Upper lobe of left lung (tissue), 4 donors: ENCODE data around the gene DDX10.

Experiments
- POLR2A ChIP-seq, 4 donors: fragments of 450-650 bp; IDR thresholded peaks; one replicate each; pipeline ENCODE4 v1.5.1; 2016 to 2017; ENCODE audit warnings: antibody characterized with exemption in 4 of 4, mild to moderate bottlenecking in 2 of 4
- TF ChIP-seq, protein P1 (sequence below), 6 experiments: fragments of 450-650 bp in 4 of 6; fragments of 200-600 bp in 2 of 6; sonication (generic) in 2 of 6; IDR thresholded peaks; one replicate each; pipeline ENCODE4 v1.5.1; 2016 to 2019; ENCODE audit warnings: antibody characterized with exemption in 6 of 6

DNA sequence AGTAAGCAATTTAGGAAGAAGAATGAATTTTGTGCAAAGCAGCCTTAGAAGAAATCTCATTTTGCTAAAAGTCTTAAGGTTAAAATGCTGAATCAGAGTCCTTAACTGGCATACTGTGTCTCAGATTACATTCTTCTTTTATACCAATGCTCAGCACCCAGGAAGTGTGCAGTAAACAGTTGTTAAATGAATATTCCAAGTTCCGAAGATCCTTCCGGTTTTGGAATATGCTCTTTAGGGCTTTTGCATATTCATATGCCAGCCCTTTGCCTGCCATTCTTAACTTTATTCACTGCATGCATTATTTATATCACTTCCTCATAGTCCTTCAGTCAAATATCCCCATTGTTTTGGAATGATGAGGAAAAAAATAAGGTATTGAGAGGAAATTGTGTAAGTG lies 242.0 kb downstream of the DDX10 start:
- TF ChIP-seq, protein P1, sequence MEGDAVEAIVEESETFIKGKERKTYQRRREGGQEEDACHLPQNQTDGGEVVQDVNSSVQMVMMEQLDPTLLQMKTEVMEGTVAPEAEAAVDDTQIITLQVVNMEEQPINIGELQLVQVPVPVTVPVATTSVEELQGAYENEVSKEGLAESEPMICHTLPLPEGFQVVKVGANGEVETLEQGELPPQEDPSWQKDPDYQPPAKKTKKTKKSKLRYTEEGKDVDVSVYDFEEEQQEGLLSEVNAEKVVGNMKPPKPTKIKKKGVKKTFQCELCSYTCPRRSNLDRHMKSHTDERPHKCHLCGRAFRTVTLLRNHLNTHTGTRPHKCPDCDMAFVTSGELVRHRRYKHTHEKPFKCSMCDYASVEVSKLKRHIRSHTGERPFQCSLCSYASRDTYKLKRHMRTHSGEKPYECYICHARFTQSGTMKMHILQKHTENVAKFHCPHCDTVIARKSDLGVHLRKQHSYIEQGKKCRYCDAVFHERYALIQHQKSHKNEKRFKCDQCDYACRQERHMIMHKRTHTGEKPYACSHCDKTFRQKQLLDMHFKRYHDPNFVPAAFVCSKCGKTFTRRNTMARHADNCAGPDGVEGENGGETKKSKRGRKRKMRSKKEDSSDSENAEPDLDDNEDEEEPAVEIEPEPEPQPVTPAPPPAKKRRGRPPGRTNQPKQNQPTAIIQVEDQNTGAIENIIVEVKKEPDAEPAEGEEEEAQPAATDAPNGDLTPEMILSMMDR (IDR thresholded peaks at IDR 0.05) = no peak
- no peak for TF ChIP-seq POLR2A (IDR thresholded peaks at IDR 0.05)
